IMR-90 (cell line): ENCODE results near the gene ZDHHC3. TPM values are rescaled to one million over a fixed set of nuclear protein-coding genes. Genes with fewer than 3 reads are reported as not detected.

Experiments
- ATAC-seq: fragments of 200-7000 bp; cut with Tn5 transposase; 2 replicates; pipeline ENCODE4 v1.9.1; 2020; ENCODE audit warnings: low read depth, mild to moderate bottlenecking, moderate library complexity
- BruUV-seq: library from RNA; stranded (reverse); fragments of 400-500 nt; replicated peaks from 2 replicates; lab custom pipeline; 2021; lab: Mats Ljungman, UMichigan
- CTCF ChIA-PET: fragments of 300-600 bp; formaldehyde crosslinking; extraction: SDS; loops from one replicate; lab custom pipeline; 2021; ENCODE audit warnings: antibody characterized with exemption; lab: Yijun Ruan, JAX
- POLR2A ChIA-PET: fragments of 300-600 bp; sonication (Branson Sonifier 250); formaldehyde crosslinking; loops from one replicate; lab custom pipeline; 2022; ENCODE audit warnings: antibody characterized with exemption; ENCODE audit not compliant: unreplicated experiment; lab: Charles Lee
- DNase-seq: peaks from one replicate; pipeline ENCODE4 v3.0.0; 2013
- H2AFZ ChIP-seq: replicated peaks from 2 replicates; pipeline ENCODE3; 2013; ENCODE audit warnings: low read length, mild to moderate bottlenecking; ENCODE audit not compliant: poor library complexity
- H2AK5ac ChIP-seq: 2 replicates; pipeline ENCODE4 v1.6.1; 2013; ENCODE audit warnings: low read depth, low read length, inconsistent platforms
- H2AK9ac ChIP-seq: replicated peaks from 2 replicates; pipeline ENCODE3; 2013; ENCODE audit warnings: mild to moderate bottlenecking, low read depth, low read length, moderate library complexity; ENCODE audit not compliant: poor library complexity
- H2BK120ac ChIP-seq: 2 replicates; pipeline ENCODE4 v1.6.1; 2013; ENCODE audit warnings: low read depth, low read length, inconsistent platforms
- H2BK15ac ChIP-seq: 3 replicates; pipeline ENCODE4 v1.6.1; 2013; ENCODE audit warnings: low read depth, low read length, inconsistent platforms
- H2BK20ac ChIP-seq: 2 replicates; pipeline ENCODE4 v1.6.1; 2013; ENCODE audit warnings: low read depth, mild to moderate bottlenecking, inconsistent platforms, low read length, moderate library complexity
- H2BK5ac ChIP-seq: 2 replicates; pipeline ENCODE4 v1.6.1; 2013; ENCODE audit warnings: mild to moderate bottlenecking, low read depth, low read length, inconsistent platforms; ENCODE audit not compliant: poor library complexity, severe bottlenecking
- H3K14ac ChIP-seq: replicated peaks from 2 replicates; pipeline ENCODE4 v1.6.1; 2013; ENCODE audit warnings: low read depth, low read length, inconsistent platforms
- H3K18ac ChIP-seq: 2 replicates; pipeline ENCODE4 v1.6.1; 2013; ENCODE audit warnings: low read depth, low read length, control low read depth
- H3K23ac ChIP-seq: 2 replicates; pipeline ENCODE4 v1.6.1; 2013; ENCODE audit warnings: low read depth, low read length, inconsistent platforms
- H3K27ac ChIP-seq: 2 replicates; pipeline ENCODE4 v1.5.1; 2013; ENCODE audit warnings: mild to moderate bottlenecking, control low read depth, low read length; ENCODE audit not compliant: insufficient read depth
- H3K27me3 ChIP-seq: 2 replicates; pipeline ENCODE4 v1.6.1; 2013; ENCODE audit warnings: low read length; ENCODE audit not compliant: control insufficient read depth, insufficient read depth
- H3K36me3 ChIP-seq: 2 replicates; pipeline ENCODE4 v1.6.1; 2013; ENCODE audit warnings: low read length, mixed read lengths; ENCODE audit not compliant: control insufficient read depth, insufficient read depth
- H3K4ac ChIP-seq: 2 replicates; pipeline ENCODE4 v1.6.1; 2013; ENCODE audit warnings: low read depth, low read length, inconsistent platforms
- H3K4me1 ChIP-seq: 2 replicates; pipeline ENCODE4 v1.6.1; 2013; ENCODE audit warnings: low read length, mixed read lengths; ENCODE audit not compliant: control insufficient read depth, insufficient read depth
- H3K4me2 ChIP-seq: 2 replicates; pipeline ENCODE4 v1.6.1; 2013; ENCODE audit warnings: low read depth, mild to moderate bottlenecking, control low read depth, low read length, moderate library complexity
- H3K4me3 ChIP-seq: 2 replicates; pipeline ENCODE4 v1.5.1; 2013; ENCODE audit warnings: low read depth, mild to moderate bottlenecking, control low read depth, low read length, moderate library complexity; ENCODE audit not compliant: insufficient read depth
- H3K56ac ChIP-seq: 2 replicates; pipeline ENCODE4 v1.6.1; 2013; ENCODE audit warnings: low read length, inconsistent platforms; ENCODE audit not compliant: insufficient read depth; ENCODE audit errors: extremely low read depth
- H3K79me1 ChIP-seq, 2 experiments: 2 replicates each; pipeline ENCODE4 v1.6.1; 2013; ENCODE audit warnings: low read length in 2 of 2, inconsistent platforms in 1 of 2, low read depth in 1 of 2
- H3K9ac ChIP-seq: 2 replicates; pipeline ENCODE4 v1.6.1; 2013; ENCODE audit warnings: low read depth, low read length, control low read depth
- H3K9me1 ChIP-seq: 2 replicates; pipeline ENCODE4 v1.6.1; 2013; ENCODE audit warnings: low read length, inconsistent platforms; ENCODE audit not compliant: insufficient read depth
- H3K9me3 ChIP-seq: 2 replicates; pipeline ENCODE4 v1.6.1; 2013; ENCODE audit warnings: low read length; ENCODE audit not compliant: control insufficient read depth, insufficient read depth
- H4K20me1 ChIP-seq: 2 replicates; pipeline ENCODE4 v1.6.1; 2013; ENCODE audit warnings: low read length, inconsistent platforms; ENCODE audit not compliant: insufficient read depth
- H4K5ac ChIP-seq: 2 replicates; pipeline ENCODE4 v1.6.1; 2013; ENCODE audit warnings: mild to moderate bottlenecking, low read depth, low read length, control low read depth
- H4K8ac ChIP-seq, 2 experiments: 2 replicates each; pipeline ENCODE4 v1.6.1; 2013; ENCODE audit warnings: low read depth in 2 of 2, low read length in 2 of 2, control low read depth in 1 of 2, inconsistent platforms in 1 of 2
- H4K91ac ChIP-seq: 2 replicates; pipeline ENCODE4 v1.6.1; 2013; ENCODE audit warnings: low read depth, low read length, inconsistent platforms; ENCODE audit not compliant: insufficient read depth
- CTCF ChIP-seq: conservative IDR thresholded peaks from 2 replicates; pipeline ENCODE4 v1.5.1; 2012; ENCODE audit warnings: mild to moderate bottlenecking, low read depth, low read length, improper control_type of control experiment
- ELK1 ChIP-seq: fragments of 150-350 bp; IDR thresholded peaks from 2 replicates; pipeline ENCODE4 v1.6.1; 2016; ENCODE audit warnings: low read depth, mild to moderate bottlenecking, low read length, moderate library complexity, borderline replicate concordance
- FOS ChIP-seq: fragments of 150-350 bp; IDR thresholded peaks from 2 replicates; pipeline ENCODE4 v1.6.1; 2016; ENCODE audit warnings: low read depth, low read length
- MAZ ChIP-seq: IDR thresholded peaks from 2 replicates; pipeline ENCODE4 v1.6.1; 2012; ENCODE audit warnings: low read depth, mild to moderate bottlenecking, low read length, improper control_type of control experiment, moderate library complexity, borderline replicate concordance
- MXI1 ChIP-seq: IDR thresholded peaks from 2 replicates; pipeline ENCODE4 v1.6.1; 2012; ENCODE audit warnings: low read depth, mild to moderate bottlenecking, low read length, moderate library complexity, borderline replicate concordance
- RAD21 ChIP-seq: IDR thresholded peaks from 2 replicates; pipeline ENCODE4 v1.6.1; 2012; ENCODE audit warnings: low read length, improper control_type of control experiment
- RCOR1 ChIP-seq: IDR thresholded peaks from 2 replicates; pipeline ENCODE4 v1.6.1; 2012; ENCODE audit warnings: mild to moderate bottlenecking, low read length, improper control_type of control experiment; ENCODE audit not compliant: insufficient replicate concordance
- WGBS, 2 experiments: methylation state at CpG; one replicate each; pipeline versions ENCODE4 v1.1.5 to v1.1.7; 2013; ENCODE audit warnings: missing lambda C conversion rate in 2 of 2; ENCODE audit not compliant: insufficient read length in 1 of 2; ENCODE audit errors: extremely low coverage in 2 of 2; 5-methylcytosine and 5-hydroxymethylcytosine counted together
- dilution Hi-C: fragments of 300-500 bp; cut with HindIII; formaldehyde crosslinking; loops from one replicate; pipeline ENCODE4 v1.14.3; 2018; ENCODE audit warnings: low sequenced_read_pairs; ENCODE audit not compliant: unreplicated experiment
- in situ Hi-C: fragments of 300-500 bp; cut with MboI; formaldehyde crosslinking; loops from 3 replicates; pipeline ENCODE4 v1.14.3; 2019; ENCODE audit warnings: low sequenced_read_pairs, inconsistent platforms, mixed read lengths
- intact Hi-C: fragments of 100-400 bp; cut with micrococcal nuclease; formaldehyde crosslinking; loops from 2 replicates; pipeline ENCODE4 v1.10.0; 2022
- polyA plus RNA-seq, 3 experiments: library from polyadenylated mRNA; depleted of rRNA; stranded (reverse); fragments of >200 nt; gene quantifications; 2 replicates each; pipeline ENCODE4 v1.2.3, GENCODE V29; 2012; ENCODE audit warnings: low replicate concordance in 1 of 3
- total RNA-seq: library from RNA; depleted of rRNA; stranded (reverse); fragments of >200 nt; gene quantifications from 2 replicates; pipeline ENCODE4 v1.2.3, GENCODE V29; 2012

ZDHHC3 gene
- total and polyA plus RNA-seq, 2 of the 4 experiments (the other 2 are of a cell fraction) = 57.7 to 59.6 TPM

- TF ChIP-seq CTCF (peak; percentile 57), MAZ (no peak), MXI1 (no peak), FOS (no peak), RAD21 (peak; percentile 33; the same call in 1 of the 2 replicates), RCOR1 (no peak), ELK1 (no peak)
- 0 out of 4 replicates have a peak overlapping the region, but pooled peaks of 1 of the 2 experiments have one; percentile 6 for H4K8ac ChIP-seq
- no peak overlapping the region for H3K56ac ChIP-seq
- H3K9me3 ChIP-seq = no peaks in the 10 kb centered on the region
- no peak overlapping the region for H3K4me3 ChIP-seq
- POLR2A ChIA-PET = interaction anchor here (1.4 kb wide), 1 partner anchor 16 kb away, joined by 7 read pairs; no protein-coding TSS in a partner anchor
- peak overlapping the region; percentile 29; the same call in 1 of the 3 replicates for H2BK15ac ChIP-seq
- DNase-seq = no peak
- peaks cover 27% of the 10 kb centered on the region for H3K4me1 ChIP-seq
- intact Hi-C loops = no loop called here
- in situ Hi-C loops = no loop called here
- no peak overlapping the region for H2AK9ac ChIP-seq
- ATAC-seq = peak; percentile 11; the same call in 1 of the 2 replicates
- H3K9me1 ChIP-seq = peaks cover 40% of the 10 kb centered on the region
- peak overlapping the region; percentile 56 for H2BK120ac ChIP-seq
- dilution Hi-C loops = no loop called here
- peak overlapping the region; percentile 21; the same call in 1 of the 2 replicates for H3K18ac ChIP-seq
- H3K79me1 ChIP-seq = peaks cover 51 to 84% of the 10 kb centered on the region in 2 experiments
- H3K14ac ChIP-seq = peak overlapping the region; percentile 51; the same call in 1 of the 2 replicates
- CTCF ChIA-PET = interaction anchor here (0.8 to 1.4 kb wide), 2 partner anchors 14 to 28 kb away, joined by 3 read pairs; no protein-coding TSS in a partner anchor
- H4K91ac ChIP-seq = peak overlapping the region; percentile 54; the same call in 1 of the 2 replicates
- WGBS, 2 experiments = no CpG with 5 or more reads among the region's 7 CpGs
- no peak overlapping the region for H3K9ac ChIP-seq
- H2BK20ac ChIP-seq = peak overlapping the region; percentile 91
- BruUV-seq = no TSS peak
- H3K27ac ChIP-seq = peak overlapping the region; percentile 48; the same call in 1 of the 2 replicates
- H2AK5ac ChIP-seq = peak overlapping the region; percentile 27
- H3K27me3 ChIP-seq = no peaks in the 10 kb centered on the region
- no peak overlapping the region for H3K23ac ChIP-seq
- H4K5ac ChIP-seq = peak overlapping the region; percentile 52; the same call in 1 of the 2 replicates
- H2BK5ac ChIP-seq = peak overlapping the region; percentile 57
- H3K4ac ChIP-seq = peak overlapping the region; percentile 67
- H2AFZ ChIP-seq = peak overlapping the region; percentile 9
- H3K36me3 ChIP-seq = peaks cover 12% of the 10 kb centered on the region
- H4K20me1 ChIP-seq = peaks cover 38% of the 10 kb centered on the region
- H3K4me2 ChIP-seq = no peak overlapping the region
These were observed 16.8 kb upstream of the ZDHHC3 start for GRCh38 chr3:44992555-44993470.
